MM.1S (cell line): ENCODE data around the gene KCNK18.

Source experiments
- CTCF ChIP-seq: fragments of 300-600 bp; sonication (generic); IDR thresholded peaks from 2 replicates; pipeline ENCODE4 v1.5.1; 2016; ENCODE audit warnings: antibody characterized with exemption, low read length, mixed read lengths
- EZH2 ChIP-seq: fragments of 300-600 bp; sonication (generic); optimal IDR thresholded peaks from 2 replicates; pipeline ENCODE3; 2017; ENCODE audit warnings: low read depth, mild to moderate bottlenecking, antibody characterized with exemption, low read length, mixed read lengths
- EZH2phosphoT487 ChIP-seq: fragments of 300-600 bp; sonication (generic); IDR thresholded peaks from 2 replicates; pipeline ENCODE4 v1.6.1; 2018; ENCODE audit warnings: antibody characterized with exemption, low read length

- no peak for TF ChIP-seq EZH2
- no peak for TF ChIP-seq EZH2phosphoT487
- no peak for TF ChIP-seq CTCF
Measured at GRCh38 chr10:117163061-117163953, 34.0 kb upstream of the KCNK18 start.
